Measurements from ENCODE around the gene PCAT6. TPM values are rescaled to one million over a fixed set of nuclear protein-coding genes. Genes with fewer than 3 reads are reported as not detected.

Gene PCAT6
- total and polyA plus RNA-seq, 10 donors: 0.81 to 2.4 (median 1.3) TPM; not detected in 3

DNA sequence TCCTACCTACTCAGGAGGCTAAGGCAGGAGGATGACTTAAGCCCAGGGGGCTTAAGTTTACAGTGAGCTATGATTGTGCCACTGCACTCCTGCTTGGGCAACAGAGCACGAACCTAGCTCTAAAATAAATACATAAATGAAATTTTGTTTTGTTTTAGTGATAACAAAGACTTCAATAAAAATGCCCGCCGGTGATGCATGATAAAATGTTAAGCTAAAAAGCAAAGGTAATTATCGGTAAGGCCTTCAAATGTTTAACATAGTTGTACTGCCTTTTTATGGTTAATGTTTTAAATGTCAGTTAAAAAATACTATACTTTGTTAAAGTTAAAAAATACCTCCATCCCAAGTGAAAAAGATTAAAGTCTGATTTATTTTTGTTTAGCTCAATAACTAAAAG is 29.6 kb upstream of the PCAT6 start:
- peaks cover 0 to 40% (median 13%) of the 10 kb centered on the region in 6 donors for H3K4me1 ChIP-seq
- 84 to 93% (median 90%) methylated on average over 4 of the region's 4 CpGs for WGBS, 5 donors
- intact Hi-C loops (cut with DNase I; ENCODE audit: low total_unique reads): no loop called here

DNA sequence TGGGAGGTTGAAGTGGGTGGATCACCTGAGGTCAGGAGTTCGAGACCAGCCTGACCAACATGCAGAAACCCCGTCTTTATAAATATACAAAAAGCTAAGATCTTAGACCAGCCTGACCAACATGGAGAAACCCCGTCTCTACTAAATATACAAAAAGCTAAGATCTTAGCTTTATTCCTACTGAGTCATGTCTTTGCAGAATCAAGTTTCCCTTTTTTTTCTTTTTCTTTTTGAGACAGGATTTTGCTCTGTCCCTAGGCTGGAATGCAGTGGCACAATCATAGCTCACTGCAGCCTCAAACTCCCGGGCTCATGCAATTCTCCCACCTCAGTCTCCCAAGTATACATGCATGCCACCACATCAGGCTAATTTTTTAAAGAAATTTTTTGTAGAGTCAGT is 23.9 kb upstream of the PCAT6 start:
- DNase-seq: no peak
- Histone ChIP-seq H3K4me3 (no peak overlapping the region), H3K27ac (no peak overlapping the region), H3K9me3 (no peaks in the 10 kb centered on the region), H3K4me1 (peaks cover 5 to 52% (median 15%) of the 10 kb centered on the region in 6 donors), H3K27me3 (replicated peaks in 1 of 7) (no peaks in the 10 kb centered on the region), H3K36me3 (no peaks in the 10 kb centered on the region)
- intact Hi-C loops (cut with DNase I; ENCODE audit: low total_unique reads): no loop called here
- 68 to 88% (median 81%) methylated on average over 4 of the region's 4 CpGs for WGBS, 5 donors
- TF ChIP-seq, protein P1, sequence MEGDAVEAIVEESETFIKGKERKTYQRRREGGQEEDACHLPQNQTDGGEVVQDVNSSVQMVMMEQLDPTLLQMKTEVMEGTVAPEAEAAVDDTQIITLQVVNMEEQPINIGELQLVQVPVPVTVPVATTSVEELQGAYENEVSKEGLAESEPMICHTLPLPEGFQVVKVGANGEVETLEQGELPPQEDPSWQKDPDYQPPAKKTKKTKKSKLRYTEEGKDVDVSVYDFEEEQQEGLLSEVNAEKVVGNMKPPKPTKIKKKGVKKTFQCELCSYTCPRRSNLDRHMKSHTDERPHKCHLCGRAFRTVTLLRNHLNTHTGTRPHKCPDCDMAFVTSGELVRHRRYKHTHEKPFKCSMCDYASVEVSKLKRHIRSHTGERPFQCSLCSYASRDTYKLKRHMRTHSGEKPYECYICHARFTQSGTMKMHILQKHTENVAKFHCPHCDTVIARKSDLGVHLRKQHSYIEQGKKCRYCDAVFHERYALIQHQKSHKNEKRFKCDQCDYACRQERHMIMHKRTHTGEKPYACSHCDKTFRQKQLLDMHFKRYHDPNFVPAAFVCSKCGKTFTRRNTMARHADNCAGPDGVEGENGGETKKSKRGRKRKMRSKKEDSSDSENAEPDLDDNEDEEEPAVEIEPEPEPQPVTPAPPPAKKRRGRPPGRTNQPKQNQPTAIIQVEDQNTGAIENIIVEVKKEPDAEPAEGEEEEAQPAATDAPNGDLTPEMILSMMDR (IDR thresholded peaks at IDR 0.05 in 8 of 11, conservative IDR thresholded peaks at IDR 0.05 in 3 of 11): no peak
- TF ChIP-seq POLR2A (IDR thresholded peaks at IDR 0.05): no peak

More for the DNA sequence above, 29.6 kb upstream of the PCAT6 start:
- Histone ChIP-seq H3K4me3 (no peak overlapping the region), H3K9me3 (no peaks in the 10 kb centered on the region), H3K36me3 (peaks cover 0 to 9% (median 7%) of the 10 kb centered on the region in 6 donors), H3K27ac (no peak overlapping the region), H3K27me3 (replicated peaks in 1 of 7) (no peaks in the 10 kb centered on the region)
- TF ChIP-seq, protein P1 (IDR thresholded peaks at IDR 0.05 in 8 of 11, conservative IDR thresholded peaks at IDR 0.05 in 3 of 11): no peak
- TF ChIP-seq POLR2AphosphoS5 (IDR thresholded peaks at IDR 0.05) (no peak), POLR2A (IDR thresholded peaks at IDR 0.05) (no peak)
- no peak for DNase-seq

DNA sequence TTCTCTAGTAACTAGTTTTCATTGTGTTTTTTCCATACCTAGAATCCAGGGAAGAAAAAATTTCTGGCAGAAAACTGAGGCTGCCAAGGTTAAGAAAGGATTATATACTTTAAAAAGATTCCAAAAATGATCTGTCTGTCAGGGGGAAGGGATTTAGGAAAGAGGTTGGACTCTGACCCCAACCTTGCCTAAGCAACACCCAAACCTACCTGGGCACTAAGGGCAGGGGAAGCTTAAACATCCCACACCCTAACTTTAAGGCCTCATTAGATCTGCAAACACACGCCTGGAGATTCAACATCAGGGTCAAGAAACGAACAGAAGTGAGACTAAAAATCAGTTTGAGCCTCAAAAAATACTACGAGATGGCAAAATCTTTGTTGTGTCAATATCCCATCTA is 22.0 kb upstream of the PCAT6 start:
- Histone ChIP-seq H3K27ac (no peak overlapping the region), H3K27me3 (replicated peaks in 1 of 7) (no peaks in the 10 kb centered on the region), H3K36me3 (no peaks in the 10 kb centered on the region), H3K4me3 (no peak overlapping the region), H3K4me1 (peaks cover 4 to 45% (median 11%) of the 10 kb centered on the region in 6 donors), H3K9me3 (no peaks in the 10 kb centered on the region)
- 80 to 92% (median 87%) methylated on average over 3 of the region's 3 CpGs for WGBS, 5 donors
- TF ChIP-seq, protein P1 (IDR thresholded peaks at IDR 0.05 in 8 of 11, conservative IDR thresholded peaks at IDR 0.05 in 3 of 11): no peak
- TF ChIP-seq POLR2AphosphoS5 (IDR thresholded peaks at IDR 0.05) (no peak), POLR2A (IDR thresholded peaks at IDR 0.05) (no peak)
- no peak for DNase-seq
- intact Hi-C loops (cut with DNase I; ENCODE audit: low total_unique reads): no loop called here

DNA sequence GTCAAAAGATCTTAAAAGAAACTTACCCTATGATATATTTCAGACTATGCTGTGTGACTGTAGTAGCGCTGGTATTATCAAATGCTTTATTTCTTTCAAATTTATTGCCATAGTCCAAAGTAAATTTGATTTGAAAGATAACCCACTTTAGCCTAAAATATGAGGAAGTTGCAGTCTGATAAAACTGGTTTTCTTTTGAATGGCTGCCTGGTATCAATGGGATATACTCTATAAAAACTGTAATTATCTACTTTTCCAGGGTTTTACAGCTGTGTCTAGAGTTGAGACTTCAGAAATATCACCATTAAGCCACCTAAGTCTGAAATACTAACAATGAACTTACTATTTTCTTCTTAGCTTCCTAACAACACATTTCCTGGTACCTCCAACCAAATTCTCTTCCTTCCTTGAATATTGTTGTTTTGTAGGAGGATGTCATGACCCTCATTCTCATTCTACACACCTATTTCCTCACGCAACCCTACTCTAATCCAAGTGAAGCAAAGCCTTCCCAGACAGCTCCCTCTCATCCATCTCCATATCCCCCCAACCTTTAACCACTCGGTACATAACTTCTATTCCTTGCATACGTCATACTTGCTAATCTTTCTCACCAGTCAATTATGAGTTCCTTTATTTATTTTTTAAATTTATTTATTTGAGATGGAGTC is 19.5 kb upstream of the PCAT6 start:
- Histone ChIP-seq H3K27ac (peak overlapping the region in 1 of 8 donors; percentile 13), H3K9me3 (no peaks in the 10 kb centered on the region), H3K36me3 (no peaks in the 10 kb centered on the region), H3K4me3 (no peak overlapping the region), H3K4me1 (peaks cover 4 to 49% (median 16%) of the 10 kb centered on the region in 6 donors), H3K27me3 (replicated peaks in 1 of 7) (no peaks in the 10 kb centered on the region)
- WGBS, 5 donors: 67 to 81% (median 75%) methylated on average over 4 of the region's 4 CpGs
- intact Hi-C loops (cut with DNase I; ENCODE audit: low total_unique reads): no loop called here
- no peak for DNase-seq
- TF ChIP-seq POLR2AphosphoS5 (IDR thresholded peaks at IDR 0.05) (no peak), POLR2A (IDR thresholded peaks at IDR 0.05) (no peak)
- TF ChIP-seq, protein P1 (IDR thresholded peaks at IDR 0.05 in 8 of 11, conservative IDR thresholded peaks at IDR 0.05 in 3 of 11): no peak

Measured in spleen (tissue), 11 donors.